GM13977 (cell line): ENCODE results near the gene SPANXN5.
"Not testable (repeated sequence)": the region's sequence is repeated elsewhere in the genome, so short reads cannot be mapped to it uniquely, and the experiment has no call there.

Experiments used
- DNase-seq: peaks from one replicate; pipeline ENCODE4 v3.0.0; 2012; ENCODE audit warnings: low spot score
- CTCF ChIP-seq: IDR thresholded peaks from 2 replicates; pipeline ENCODE4 v1.5.1; 2012; ENCODE audit warnings: mild to moderate bottlenecking, control low read depth; ENCODE audit not compliant: insufficient read depth; ENCODE audit errors: extremely low read depth, missing control alignments
- in situ Hi-C: fragments of 300-500 bp; cut with MboI; formaldehyde crosslinking; loops from one replicate; pipeline ENCODE4 v1.12.0; 2022; ENCODE audit warnings: low sequenced_read_pairs, low pct_unique_long_range_greater_than_20kb, mixed read lengths, inconsistent platforms; ENCODE audit not compliant: unreplicated experiment

Gene SPANXN5

GRCh38 chrX:52811065-52811625 lies 13.9 kb upstream of the SPANXN5 start, which contains the start of gene XAGE5:
XAGE5 (plus strand) TSS chrX:52811287; CDS start chrX:52812567, 1,280 bp downstream.
- TF ChIP-seq CTCF = no peak
- no peak for DNase-seq
- in situ Hi-C loops = no loop called here

DNA sequence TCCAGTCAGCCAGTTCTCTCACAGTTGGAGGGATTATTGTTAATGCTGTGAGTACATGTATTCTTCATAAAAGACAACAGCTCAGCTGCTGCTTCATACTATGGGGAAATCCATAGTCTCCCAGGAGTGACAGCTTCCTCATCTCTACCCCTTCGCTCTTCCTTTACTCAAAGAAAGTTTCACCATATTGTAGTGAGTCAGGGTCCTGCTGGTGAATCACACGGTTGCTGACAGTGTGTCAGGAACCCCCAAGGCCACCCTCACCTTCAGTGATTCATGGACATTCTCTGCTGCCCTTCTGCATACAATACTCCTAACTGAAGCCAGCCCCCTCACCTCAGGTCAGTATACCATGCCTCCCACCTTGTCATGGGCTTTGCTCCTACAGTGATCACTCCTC lies 7.6 kb upstream of the SPANXN5 start:
- DNase-seq, in situ Hi-C loops: not testable (repeated sequence)

- in situ Hi-C loops = not testable (repeated sequence)
Measured at GRCh38 chrX:52773504-52773903, 23.7 kb downstream of the SPANXN5 start.

GRCh38 chrX:52765983-52766382 lies 31.2 kb downstream of the SPANXN5 start:
- DNase-seq, in situ Hi-C loops: not testable (repeated sequence)

More at GRCh38 chrX:52773504-52773903, 23.7 kb downstream of the SPANXN5 start:
- DNase-seq = not testable (repeated sequence)

DNA sequence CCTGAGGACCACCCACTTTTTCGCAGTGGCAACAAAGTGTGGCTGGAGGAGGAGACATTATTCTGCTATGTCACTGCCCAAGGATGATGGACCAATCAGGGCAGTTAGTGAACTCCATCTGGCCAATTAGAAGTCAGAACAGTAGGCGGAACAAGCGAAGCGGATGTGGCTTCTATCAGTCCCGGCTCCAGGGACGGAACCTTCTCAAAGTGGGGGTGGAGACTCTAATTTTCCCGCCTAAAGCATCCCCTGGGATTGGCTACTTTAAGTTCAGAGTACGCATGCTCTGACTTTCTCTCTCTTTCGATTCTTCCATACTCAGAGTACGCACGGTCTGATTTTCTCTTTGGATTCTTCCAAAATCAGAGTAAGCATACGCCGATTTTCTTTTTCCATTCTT lies 46.3 kb downstream of the SPANXN5 start, which contains the start of gene SSX2B:
TSS of gene SSX2B (plus strand) at position 301 of the 400 bp plus-strand sequence. CDS start 1,429 bp downstream, outside the sequence.
- DNase-seq, in situ Hi-C loops: not testable (repeated sequence)
